Activated B cell treated with CpG ODN at 0.5 μM for 24 hours (primary cell): ENCODE measurements around the gene TANGO6. TPM values are rescaled to one million over a fixed set of nuclear protein-coding genes. Genes with fewer than 3 reads are reported as not detected.

ENCODE experiments used
- ATAC-seq: fragments of 200-7000 bp; cut with Tn5 transposase; one replicate; pipeline ENCODE4 v1.10.0; 2021; ENCODE audit warnings: low read depth, mild to moderate bottlenecking, moderate library complexity
- CTCF ChIA-PET: fragments of 350-600 bp; sonication (Branson Sonifier 250); formaldehyde crosslinking; loops from one replicate; lab custom pipeline; 2021; ENCODE audit warnings: antibody characterized with exemption; lab: Charles Lee
- POLR2A ChIA-PET: fragments of 350-600 bp; sonication (Branson Sonifier 250); formaldehyde crosslinking; loops from one replicate; lab custom pipeline; 2021; ENCODE audit warnings: antibody characterized with exemption; lab: Charles Lee
- DNase-seq: peaks from one replicate; pipeline ENCODE4 v3.0.0; 2022
- H3K27ac Mint-ChIP-seq: one replicate; pipeline ENCODE4 v1.8.0; 2020; ENCODE audit warnings: mixed read lengths
- H3K27me3 Mint-ChIP-seq: one replicate; pipeline ENCODE4 v1.8.0; 2021; ENCODE audit warnings: mixed read lengths
- H3K36me3 Mint-ChIP-seq: one replicate; pipeline ENCODE4 v1.8.0; 2021; ENCODE audit warnings: low read depth, mixed read lengths
- H3K4me1 Mint-ChIP-seq: one replicate; pipeline ENCODE4 v1.8.0; 2021; ENCODE audit warnings: mixed read lengths
- H3K4me3 Mint-ChIP-seq: one replicate; pipeline ENCODE4 v1.8.0; 2020; ENCODE audit warnings: mild to moderate bottlenecking, mixed read lengths
- H3K9me3 Mint-ChIP-seq: one replicate; pipeline ENCODE4 v1.8.0; 2020; ENCODE audit warnings: mixed read lengths
- CTCF ChIP-seq: fragments of 200-600 bp; IDR thresholded peaks from one replicate; pipeline ENCODE4 v1.8.0; 2022; ENCODE audit warnings: antibody characterized with exemption, mild to moderate bottlenecking
- intact Hi-C: fragments of 100-400 bp; cut with micrococcal nuclease; formaldehyde crosslinking; loops from one replicate; pipeline ENCODE4 v1.15.1; 2024
- total RNA-seq: library from RNA; stranded (reverse); gene quantifications from 2 replicates; pipeline ENCODE4 v1.2.3, GENCODE V29; 2022

The TANGO6 gene
- total RNA-seq, 1 donor from 2014 or later, result 39.4 TPM

- Mint-ChIP-seq H3K36me3 (peaks cover 45% of the 10 kb centered on the region), H3K27ac (no peak overlapping the region), H3K9me3 (no peaks in the 10 kb centered on the region), H3K27me3 (no peaks in the 10 kb centered on the region), H3K4me1 (no peaks in the 10 kb centered on the region), H3K4me3 (no peak overlapping the region)
- DNase-seq (no peak), ATAC-seq (no peak)
- ChIA-PET POLR2A (interaction anchor here (0.6 kb wide), 1 partner anchor 86 kb away, joined by 3 read pairs; no protein-coding TSS in a partner anchor), CTCF (no interaction called here)
- intact Hi-C loops, result no loop called here
- TF ChIP-seq CTCF, result no peak
Measured at GRCh38 chr16:68917541-68917940, 74.2 kb downstream of the TANGO6 start.

DNA sequence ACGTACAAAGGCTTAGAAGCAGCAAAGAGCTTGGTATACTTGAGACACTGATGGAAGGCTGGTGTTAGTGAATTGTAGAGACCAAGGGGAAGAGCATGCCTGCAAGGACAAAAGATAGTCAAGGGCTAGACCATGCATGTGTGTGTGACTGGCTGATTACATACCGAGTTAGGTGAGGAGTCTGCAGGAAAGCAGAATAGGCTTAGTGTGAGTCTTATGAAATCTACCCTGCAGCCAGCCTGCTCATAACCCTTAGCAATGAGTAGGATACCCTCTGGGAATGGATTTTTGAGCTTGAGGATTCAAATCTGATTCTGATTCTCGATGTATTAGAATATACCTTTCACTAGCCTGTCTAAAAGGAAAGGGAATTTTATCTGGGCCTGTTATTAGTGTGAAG lies 77.0 kb downstream of the TANGO6 start:
- ChIA-PET CTCF (no interaction called here), POLR2A (no interaction called here)
- no peak overlapping the region for H3K27ac Mint-ChIP-seq
- peaks cover 61% of the 10 kb centered on the region for H3K36me3 Mint-ChIP-seq
- H3K4me1 Mint-ChIP-seq, result no peaks in the 10 kb centered on the region
- H3K4me3 Mint-ChIP-seq, result no peak overlapping the region
- no peak for TF ChIP-seq CTCF
- no peaks in the 10 kb centered on the region for H3K27me3 Mint-ChIP-seq
- no peak for DNase-seq
- intact Hi-C loops, result no loop called here
- no peak for ATAC-seq
- H3K9me3 Mint-ChIP-seq, result no peaks in the 10 kb centered on the region

DNA sequence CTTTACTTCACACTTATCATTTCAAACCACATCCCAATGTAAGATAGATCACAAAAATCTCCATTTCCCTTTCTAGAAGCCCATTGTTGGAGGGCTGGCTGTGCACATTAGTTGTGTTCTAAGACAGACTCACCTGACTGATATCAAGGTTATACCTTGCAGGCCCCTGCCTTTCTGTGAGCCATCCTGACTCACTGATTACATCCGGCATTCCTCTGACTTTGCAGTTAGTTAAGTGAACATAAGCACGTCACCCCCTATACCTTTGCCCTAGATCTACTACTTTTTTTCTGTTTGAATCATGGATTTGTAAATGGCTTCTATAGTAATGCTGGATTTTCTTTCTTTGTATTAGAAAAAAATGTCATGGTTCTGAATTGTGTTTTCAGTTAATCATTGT lies 78.3 kb downstream of the TANGO6 start:
- no peak for TF ChIP-seq CTCF
- POLR2A ChIA-PET, result no interaction called here
- H3K27ac Mint-ChIP-seq, result no peak overlapping the region
- no peak for DNase-seq
- CTCF ChIA-PET, result no interaction called here
- intact Hi-C loops, result no loop called here
- no peaks in the 10 kb centered on the region for H3K9me3 Mint-ChIP-seq
- ATAC-seq, result no peak
- H3K36me3 Mint-ChIP-seq, result peaks cover 58% of the 10 kb centered on the region
- no peaks in the 10 kb centered on the region for H3K27me3 Mint-ChIP-seq
- H3K4me1 Mint-ChIP-seq, result no peaks in the 10 kb centered on the region
- H3K4me3 Mint-ChIP-seq, result no peak overlapping the region

DNA sequence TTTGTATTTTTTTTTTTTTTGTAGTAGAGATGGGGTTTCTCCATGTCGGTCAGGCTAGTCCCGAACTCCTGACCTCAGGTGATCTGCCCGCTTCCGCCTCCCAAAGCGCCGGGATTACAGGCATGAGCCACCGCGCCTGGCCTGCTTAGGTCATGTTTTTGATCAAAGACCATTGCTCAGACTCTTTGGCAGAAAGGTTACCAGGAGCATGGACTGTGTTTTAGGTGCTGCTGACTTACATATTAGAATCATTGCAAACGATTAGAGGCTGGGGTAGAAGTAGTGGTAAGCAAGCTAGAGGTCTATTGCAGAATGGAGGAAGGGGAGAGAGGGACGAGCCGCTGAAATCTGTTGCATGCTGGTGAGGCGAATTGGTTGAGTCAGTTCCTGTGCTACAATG lies 79.8 kb downstream of the TANGO6 start:
- H3K4me1 Mint-ChIP-seq, result no peaks in the 10 kb centered on the region
- no peak for ATAC-seq
- DNase-seq, result no peak
- ChIA-PET CTCF (no interaction called here), POLR2A (no interaction called here)
- H3K27ac Mint-ChIP-seq, result no peak overlapping the region
- TF ChIP-seq CTCF, result no peak
- intact Hi-C loops, result no loop called here
- H3K36me3 Mint-ChIP-seq, result peaks cover 60% of the 10 kb centered on the region
- no peaks in the 10 kb centered on the region for H3K27me3 Mint-ChIP-seq
- H3K4me3 Mint-ChIP-seq, result no peak overlapping the region
- H3K9me3 Mint-ChIP-seq, result no peaks in the 10 kb centered on the region

GRCh38 chr16:68927018-68927417 lies 83.7 kb downstream of the TANGO6 start:
- DNase-seq (no peak), ATAC-seq (no peak)
- peaks cover 67% of the 10 kb centered on the region for H3K36me3 Mint-ChIP-seq
- TF ChIP-seq CTCF, result no peak
- no peak overlapping the region for H3K4me3 Mint-ChIP-seq
- no peaks in the 10 kb centered on the region for H3K4me1 Mint-ChIP-seq
- H3K27ac Mint-ChIP-seq, result no peak overlapping the region
- intact Hi-C loops, result no loop called here
- ChIA-PET POLR2A (no interaction called here), CTCF (no interaction called here)
- no peaks in the 10 kb centered on the region for H3K27me3 Mint-ChIP-seq
- H3K9me3 Mint-ChIP-seq, result no peaks in the 10 kb centered on the region
